Glutamatergic neuron (in vitro differentiated cells): ENCODE data around the gene CCDC8. TPM values are rescaled to one million over a fixed set of nuclear protein-coding genes. Genes with fewer than 3 reads are reported as not detected.
A peak's percentile ranks its signal among the peaks of the same experiment; 100 is the strongest.
"Not testable (repeated sequence)": the region's sequence is repeated elsewhere in the genome, so short reads cannot be mapped to it uniquely, and the experiment has no call there.

Experiments used
- DNase-seq: peaks from one replicate; pipeline ENCODE4 v3.0.0; 2022
- H3K27ac Mint-ChIP-seq: one replicate; pipeline ENCODE4 v1.8.0; 2020; ENCODE audit warnings: mild to moderate bottlenecking, mixed read lengths, inconsistent platforms; ENCODE audit not compliant: unreplicated experiment
- H3K27me3 Mint-ChIP-seq: one replicate; pipeline ENCODE4 v1.8.0; 2020; ENCODE audit warnings: mild to moderate bottlenecking, moderate library complexity, mixed read lengths, inconsistent platforms; ENCODE audit not compliant: unreplicated experiment
- H3K36me3 Mint-ChIP-seq: one replicate; pipeline ENCODE4 v1.8.0; 2020; ENCODE audit warnings: mild to moderate bottlenecking, mixed read lengths, inconsistent platforms; ENCODE audit not compliant: unreplicated experiment
- H3K4me1 Mint-ChIP-seq: one replicate; pipeline ENCODE4 v1.8.0; 2020; ENCODE audit warnings: mild to moderate bottlenecking, low read depth, mixed read lengths, inconsistent platforms; ENCODE audit not compliant: unreplicated experiment
- H3K4me3 Mint-ChIP-seq: one replicate; pipeline ENCODE4 v1.8.0; 2020; ENCODE audit warnings: mild to moderate bottlenecking, mixed read lengths, inconsistent platforms; ENCODE audit not compliant: unreplicated experiment
- H3K9me3 Mint-ChIP-seq: one replicate; pipeline ENCODE4 v1.8.0; 2020; ENCODE audit warnings: mild to moderate bottlenecking, moderate library complexity, mixed read lengths, inconsistent platforms; ENCODE audit not compliant: unreplicated experiment
- CTCF ChIP-seq: fragments of 200-600 bp; sonication (generic); IDR thresholded peaks from one replicate; pipeline ENCODE4 v1.5.0; 2021; ENCODE audit not compliant: partially characterized antibody, unreplicated experiment
- total RNA-seq: library from RNA; stranded (reverse); fragmentation: NEBNext Ultra II Directional; extraction: Animal tissue kit (Norgen Biotek cat#: 25700); gene quantifications from one replicate; pipeline ENCODE4 v1.2.1, GENCODE V29; 2021; ENCODE audit not compliant: unreplicated experiment

CCDC8 gene
- total RNA-seq, 1 donor from 2014 or later: 6.3 TPM

DNA sequence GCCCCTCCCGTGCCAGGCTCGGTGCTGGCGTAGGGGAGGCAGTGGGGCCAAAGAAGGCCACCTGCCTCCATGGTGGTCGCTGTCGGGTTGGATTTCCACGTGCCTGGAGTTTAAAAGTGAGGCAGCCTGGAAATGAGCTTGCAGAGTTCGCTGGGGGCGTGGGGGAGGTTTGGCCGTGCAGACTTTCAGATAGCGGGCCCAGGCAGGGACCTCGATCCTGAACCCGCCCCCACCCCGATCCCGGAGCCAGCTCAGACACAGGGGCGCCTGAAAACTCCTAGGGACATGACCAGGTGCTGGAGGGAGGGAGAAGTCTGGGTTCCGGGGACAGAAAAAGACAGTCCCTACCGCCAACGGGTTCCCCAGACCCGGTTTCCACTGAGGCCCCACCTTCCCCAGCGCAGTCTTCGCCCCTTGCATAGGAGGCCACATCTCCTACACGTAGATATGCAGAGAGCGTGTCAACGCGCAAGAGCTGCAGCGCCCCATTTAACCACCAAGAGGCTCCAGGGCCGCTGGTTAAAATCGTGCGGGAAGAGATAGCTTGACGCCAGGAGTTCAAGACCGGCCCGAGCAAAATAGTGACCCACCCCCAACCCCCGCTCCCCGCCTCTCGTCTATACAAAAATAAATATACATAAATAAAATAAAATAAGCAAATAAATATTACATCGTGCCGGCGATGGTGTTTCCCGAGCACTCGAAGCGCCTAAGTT is 8.5 kb downstream of the CCDC8 start:
- TF ChIP-seq CTCF: peak; percentile 20
- H3K9me3 Mint-ChIP-seq: peaks cover 4% of the 10 kb centered on the region
- peaks cover 5% of the 10 kb centered on the region for H3K27me3 Mint-ChIP-seq
- peak; percentile 38 for DNase-seq
- H3K4me3 Mint-ChIP-seq: no peak overlapping the region
- H3K27ac Mint-ChIP-seq: no peak overlapping the region
- peaks cover 23% of the 10 kb centered on the region for H3K4me1 Mint-ChIP-seq
- no peaks in the 10 kb centered on the region for H3K36me3 Mint-ChIP-seq

GRCh38 chr19:46404055-46404752 is 9.2 kb downstream of the CCDC8 start:
- Mint-ChIP-seq H3K36me3 (no peaks in the 10 kb centered on the region), H3K4me3 (peak overlapping the region; percentile 83), H3K27ac (peak overlapping the region; percentile 82), H3K9me3 (peaks cover 4% of the 10 kb centered on the region), H3K4me1 (peaks cover 23% of the 10 kb centered on the region), H3K27me3 (peaks cover 5% of the 10 kb centered on the region)
- no peak for TF ChIP-seq CTCF
- DNase-seq: no peak

DNA sequence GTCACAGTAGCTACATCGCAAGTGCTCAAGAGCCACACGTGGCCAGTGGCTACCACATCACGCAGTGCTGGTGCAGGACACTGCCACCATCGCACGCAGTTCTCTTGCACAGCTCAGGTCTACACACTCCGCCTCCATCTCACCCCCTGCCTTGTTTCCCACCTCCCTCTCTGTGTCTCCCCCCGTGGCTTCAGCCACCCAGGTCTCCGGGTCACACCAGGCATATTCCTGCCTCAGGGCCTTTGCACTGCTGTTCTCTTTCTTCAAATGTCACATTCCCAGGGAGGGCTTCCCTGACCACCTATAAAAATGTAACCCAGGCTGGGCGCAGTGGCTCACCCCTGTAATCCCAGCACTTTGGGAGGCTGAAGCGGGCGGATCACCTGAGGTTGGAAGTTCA is 10.6 kb downstream of the CCDC8 start:
- Mint-ChIP-seq H3K36me3 (no peaks in the 10 kb centered on the region), H3K9me3 (peaks cover 4% of the 10 kb centered on the region), H3K27ac (no peak overlapping the region), H3K27me3 (peaks cover 5% of the 10 kb centered on the region), H3K4me1 (peaks cover 11% of the 10 kb centered on the region), H3K4me3 (no peak overlapping the region)
- no peak for DNase-seq
- no peak for TF ChIP-seq CTCF

DNA sequence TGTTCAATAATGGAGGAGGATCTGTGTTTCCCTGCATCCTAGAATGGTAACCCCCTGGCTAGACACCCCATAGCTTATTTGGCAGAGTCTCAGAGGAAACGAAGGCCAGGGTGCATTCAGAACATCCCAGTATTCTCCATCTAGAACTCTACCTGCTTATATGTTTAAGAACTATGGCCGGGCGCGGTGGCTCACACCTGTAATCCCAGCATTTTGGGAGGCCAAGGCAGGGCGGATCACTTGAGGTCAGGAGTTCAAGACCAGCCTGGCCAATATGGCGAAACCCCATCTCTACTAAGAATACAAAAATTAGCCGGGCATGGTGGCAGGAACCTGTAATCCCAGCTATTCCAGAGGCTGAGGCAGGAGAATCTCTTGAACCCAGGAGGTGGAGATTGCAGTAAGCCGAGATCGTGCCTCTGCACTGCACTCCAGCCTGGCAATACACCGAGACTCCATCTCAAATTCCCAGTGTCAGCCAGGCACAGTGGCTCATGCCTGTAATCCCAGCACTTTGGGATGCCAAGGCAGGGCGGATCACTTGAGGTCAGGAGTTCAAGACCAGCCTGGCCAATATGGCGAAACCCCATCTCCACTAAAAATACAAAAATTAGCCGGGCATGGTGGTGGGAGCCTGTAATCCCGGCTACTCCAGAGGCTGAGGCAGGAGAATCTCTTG is 15.4 kb downstream of the CCDC8 start:
- H3K9me3 Mint-ChIP-seq, DNase-seq, H3K36me3 Mint-ChIP-seq, H3K27me3 Mint-ChIP-seq, H3K4me1 Mint-ChIP-seq, H3K27ac Mint-ChIP-seq, H3K4me3 Mint-ChIP-seq: not testable (repeated sequence)

DNA sequence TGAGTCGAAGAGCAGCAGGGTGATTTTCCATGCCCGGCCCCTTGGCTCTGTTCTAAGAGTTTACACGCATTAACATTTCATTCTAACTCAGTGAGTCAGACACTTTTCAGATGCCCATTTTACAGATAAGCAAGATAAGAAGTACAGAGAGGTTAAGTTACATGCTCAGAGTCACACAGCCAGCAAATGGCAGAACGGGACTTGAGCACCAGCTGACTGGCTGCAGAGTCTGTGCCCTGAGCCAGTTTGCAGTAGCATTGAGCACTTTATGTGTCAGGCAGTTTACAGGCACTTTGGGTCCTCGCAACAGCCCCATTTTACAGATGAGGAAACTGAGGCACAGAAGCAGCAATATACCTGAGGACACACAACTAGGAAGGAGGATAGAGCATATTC is 19.0 kb downstream of the CCDC8 start:
- no peak overlapping the region for H3K27ac Mint-ChIP-seq
- H3K27me3 Mint-ChIP-seq: peaks cover 4% of the 10 kb centered on the region
- no peak overlapping the region for H3K4me3 Mint-ChIP-seq
- no peak for TF ChIP-seq CTCF
- H3K36me3 Mint-ChIP-seq: peaks cover 4% of the 10 kb centered on the region
- H3K9me3 Mint-ChIP-seq: peaks cover 4% of the 10 kb centered on the region
- no peak for DNase-seq
- peaks cover 16% of the 10 kb centered on the region for H3K4me1 Mint-ChIP-seq
